Endothelial cell of umbilical vein (primary cell): ENCODE data around the gene HS3ST3A1. TPM values are rescaled to one million over a fixed set of nuclear protein-coding genes. Genes with fewer than 3 reads are reported as not detected.

Experiments used
- BruUV-seq: library from RNA; stranded (reverse); fragments of 400-500 nt; replicated peaks from 2 replicates; lab custom pipeline; 2021; lab: Mats Ljungman, UMichigan
- CTCF ChIA-PET: fragments of 300-600, 350-600 bp; sonication (Branson Sonifier 250); formaldehyde crosslinking; loops from one replicate; lab custom pipeline; 2021; ENCODE audit warnings: antibody characterized with exemption, inconsistent platforms; lab: Charles Lee
- POLR2A ChIA-PET: fragments of 300-600, 350-600 bp; sonication (Branson Sonifier 250); formaldehyde crosslinking; loops from one replicate; lab custom pipeline; 2021; ENCODE audit warnings: antibody characterized with exemption, inconsistent platforms; lab: Charles Lee
- DNase-seq: peaks from one replicate; pipeline ENCODE4 v3.0.0-alpha.2; 2011; ENCODE audit warnings: low read depth, low spot score
- FAIRE-seq: peaks from 2 replicates; lab custom pipeline; 2011; peaks lifted over from hg19 to GRCh38; lab: Jason Lieb, UNC
- H2AFZ ChIP-seq: 2 replicates; pipeline ENCODE4 v1.6.0; 2012; ENCODE audit warnings: low read depth, low read length, control low read depth, inconsistent platforms
- H3K27ac ChIP-seq: 2 replicates; pipeline ENCODE4 v1.5.1; 2011; ENCODE audit warnings: low read depth, mild to moderate bottlenecking, control low read depth, low read length, moderate library complexity; ENCODE audit not compliant: insufficient read depth
- H3K27me3 ChIP-seq, 2 experiments: 2 replicates each; pipeline versions ENCODE4 v1.6.0 to v1.6.1; 2011; ENCODE audit warnings: low read length in 2 of 2, mixed read lengths in 1 of 2; ENCODE audit not compliant: control insufficient read depth in 2 of 2, insufficient read depth in 2 of 2
- H3K36me3 ChIP-seq, 2 experiments: 2 replicates in 1 of 2; 3 replicates in 1 of 2; pipeline ENCODE4 v1.5.1; 2011; ENCODE audit warnings: low read length in 2 of 2, mild to moderate bottlenecking in 1 of 2, moderate library complexity in 1 of 2; ENCODE audit not compliant: control insufficient read depth in 2 of 2, insufficient read depth in 2 of 2; ENCODE audit errors: extremely low read depth in 1 of 2
- H3K4me1 ChIP-seq: 3 replicates; pipeline ENCODE4 v1.5.1; 2011; ENCODE audit warnings: mild to moderate bottlenecking, low read length; ENCODE audit not compliant: control insufficient read depth, insufficient read depth; ENCODE audit errors: extremely low read depth
- H3K4me2 ChIP-seq: 2 replicates; pipeline ENCODE4 v1.6.1; 2011; ENCODE audit warnings: low read length, control low read depth, mixed read lengths; ENCODE audit not compliant: insufficient read depth
- H3K4me3 ChIP-seq, 3 experiments: fragments of 200-600 bp in 1 of 3; sonication (generic), shearing (Covaris generic) in 1 of 3; replicated peaks in 1 of 3; 2 replicates each; pipeline ENCODE4 v1.5.1; 2011 to 2016; ENCODE audit warnings: control low read depth in 3 of 3, low read length in 3 of 3, mild to moderate bottlenecking in 2 of 3, inconsistent platforms in 1 of 3, low read depth in 1 of 3, moderate library complexity in 1 of 3; ENCODE audit not compliant: insufficient read depth in 1 of 3
- H3K79me2 ChIP-seq: 2 replicates; pipeline ENCODE4 v1.6.0; 2012; ENCODE audit warnings: low read length, inconsistent platforms; ENCODE audit not compliant: control insufficient read depth, insufficient read depth
- H3K9ac ChIP-seq: replicated peaks from 2 replicates; pipeline ENCODE3; 2011; ENCODE audit warnings: low read length, control low read depth; ENCODE audit not compliant: insufficient read depth; ENCODE audit errors: extremely low read depth
- H3K9me1 ChIP-seq: replicated peaks from 3 replicates; pipeline ENCODE4 v1.6.0; 2011; ENCODE audit warnings: mild to moderate bottlenecking, low read length; ENCODE audit not compliant: control insufficient read depth, insufficient read depth; ENCODE audit errors: extremely low read depth
- H3K9me3 ChIP-seq: replicated peaks from 2 replicates; pipeline ENCODE4 v1.5.1; 2012; ENCODE audit warnings: low read length, inconsistent platforms; ENCODE audit not compliant: control insufficient read depth, insufficient read depth
- H4K20me1 ChIP-seq: replicated peaks from 2 replicates; pipeline ENCODE3; 2011; ENCODE audit warnings: mild to moderate bottlenecking, low read length; ENCODE audit not compliant: control insufficient read depth, insufficient read depth; ENCODE audit errors: extremely low read depth
- EZH2 ChIP-seq: IDR thresholded peaks from 2 replicates; pipeline ENCODE4 v1.6.1; 2012; ENCODE audit warnings: borderline replicate concordance, low read depth, mild to moderate bottlenecking, moderate library complexity, low read length, inconsistent platforms; ENCODE audit not compliant: severe bottlenecking
- FOS ChIP-seq: IDR thresholded peaks from 2 replicates; pipeline ENCODE4 v1.6.1; 2011; ENCODE audit warnings: mild to moderate bottlenecking, low read length, moderate library complexity, borderline replicate concordance; ENCODE audit not compliant: insufficient read depth
- GATA2 ChIP-seq: IDR thresholded peaks from 2 replicates; pipeline ENCODE4 v1.7.0; 2011; ENCODE audit warnings: low read depth, mild to moderate bottlenecking, moderate library complexity, mixed read lengths, low read length; ENCODE audit not compliant: insufficient read length, insufficient read depth
- JUN ChIP-seq: IDR thresholded peaks from 2 replicates; pipeline ENCODE4 v1.6.1; 2011; ENCODE audit warnings: borderline replicate concordance, low read depth; ENCODE audit not compliant: insufficient read length, insufficient read depth
- MYC ChIP-seq: IDR thresholded peaks from one replicate; pipeline ENCODE4 v1.6.1; 2011; ENCODE audit warnings: mild to moderate bottlenecking, low read depth, low read length
- POLR2A ChIP-seq: IDR thresholded peaks from 2 replicates; pipeline ENCODE4 v1.6.1; 2012; ENCODE audit warnings: low read depth, mild to moderate bottlenecking, control low read depth, low read length
- POLR2AphosphoS5 ChIP-seq: IDR thresholded peaks from 2 replicates; pipeline ENCODE4 v1.6.1; 2012; ENCODE audit warnings: low read depth, mild to moderate bottlenecking, control low read depth, low read length, moderate library complexity; ENCODE audit not compliant: insufficient read depth
- dilution Hi-C: fragments of 300-500 bp; cut with MboI; formaldehyde crosslinking; loops from one replicate; pipeline ENCODE4 v1.15.0; 2019; ENCODE audit warnings: low sequenced_read_pairs; ENCODE audit not compliant: extremely low pct_ligation_motif_present
- intact Hi-C: fragments of 100-400 bp; cut with micrococcal nuclease; formaldehyde crosslinking; loops from one replicate; pipeline ENCODE4 v1.10.0; 2022
- polyA plus RNA-seq, 4 experiments: library from polyadenylated mRNA; depleted of rRNA in 3 of 4; stranded (reverse) in 3 of 4; unstranded in 1 of 4; fragments of >200 nt; gene quantifications; 2 replicates each; pipeline versions ENCODE4 v1.2.1 to v1.2.3, GENCODE V29; 2011 to 2012; ENCODE audit warnings: missing spikeins in 1 of 4
- total RNA-seq: library from RNA; stranded (reverse); gene quantifications from 2 replicates; pipeline ENCODE4 v1.2.3, GENCODE V29; 2021
- TF ChIP-seq, protein P1 (sequence below): IDR thresholded peaks from 2 replicates; pipeline ENCODE4 v1.6.1; 2011; ENCODE audit not compliant: insufficient read depth, insufficient read length
- TF ChIP-seq, protein P2 (sequence below), 2 donors: IDR thresholded peaks; 1 replicate in 1 of 2; 2 replicates in 1 of 2; pipeline ENCODE4 v1.5.1; 2011; ENCODE audit warnings: low read length in 2 of 2, mild to moderate bottlenecking in 2 of 2, moderate library complexity in 2 of 2, control low read depth in 1 of 2, inconsistent platforms in 1 of 2, low read depth in 1 of 2; ENCODE audit not compliant: insufficient read depth in 1 of 2; ENCODE audit errors: extremely low read depth in 1 of 2

Gene HS3ST3A1
- total and polyA plus RNA-seq, 2 donors (not counting 3 experiments of a cell fraction or from before 2014, with no cell fraction given), result not detected

DNA sequence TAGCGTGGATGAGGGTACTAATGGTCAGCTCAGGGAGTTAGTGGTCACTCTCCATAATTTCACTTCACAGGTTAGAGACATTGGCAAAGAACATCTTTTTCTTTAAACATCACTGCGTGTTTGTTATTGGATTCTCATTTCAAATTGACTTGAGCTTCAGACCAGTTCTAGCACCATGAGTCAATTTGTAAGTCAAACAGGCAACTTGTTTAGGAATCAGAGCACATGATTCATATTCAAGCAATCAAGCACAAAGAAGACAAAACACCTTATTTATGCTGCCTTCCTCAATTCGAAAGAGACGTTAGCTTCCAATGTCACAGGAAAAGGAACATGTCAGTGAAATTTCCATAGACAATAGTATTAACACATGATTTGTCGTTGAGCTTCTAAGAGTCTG is 62.3 kb downstream of the HS3ST3A1 start:
- H3K4me1 ChIP-seq, result no peaks in the 10 kb centered on the region
- intact Hi-C loops, result no loop called here
- no peak overlapping the region for H3K27ac ChIP-seq

DNA sequence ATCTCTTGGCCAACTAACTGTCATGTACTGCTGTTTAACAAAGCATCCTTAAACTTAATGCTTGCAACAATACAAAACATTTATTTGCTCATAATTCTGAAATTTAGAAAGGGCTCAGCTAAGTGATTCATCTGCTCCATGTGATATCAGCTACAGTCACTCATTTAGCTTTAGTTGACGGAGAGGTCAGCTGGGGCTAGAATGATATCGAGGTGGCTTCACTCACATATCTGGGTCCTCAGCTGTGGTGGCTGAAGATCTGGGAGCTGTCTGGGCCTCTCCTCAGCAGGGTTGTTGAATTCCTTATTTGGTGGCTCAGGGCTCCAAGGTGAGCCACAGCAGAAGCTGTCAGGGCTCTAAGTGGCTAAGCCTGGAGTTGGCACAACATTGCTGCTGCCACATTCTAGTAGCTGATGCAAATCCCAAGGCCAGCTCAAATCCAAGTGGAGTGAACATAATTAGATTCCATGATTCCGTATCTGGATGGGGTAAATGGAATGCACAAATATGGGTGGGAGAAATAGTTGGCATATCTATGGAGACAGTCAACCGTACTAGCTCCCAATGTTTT is 62.8 kb downstream of the HS3ST3A1 start:
- no peaks in the 10 kb centered on the region for H3K9me3 ChIP-seq
- intact Hi-C loops (no loop called here), dilution Hi-C loops (no loop called here)
- H4K20me1 ChIP-seq, result no peaks in the 10 kb centered on the region
- DNase-seq (no peak), FAIRE-seq (no peak)
- no TSS peak for BruUV-seq
- no peak overlapping the region for H3K4me3 ChIP-seq
- H3K27ac ChIP-seq, result no peak overlapping the region
- no peaks in the 10 kb centered on the region for H3K27me3 ChIP-seq
- ChIA-PET POLR2A (no interaction called here), CTCF (no interaction called here)
- H3K9ac ChIP-seq, result no peak overlapping the region
- no peaks in the 10 kb centered on the region for H3K36me3 ChIP-seq
- H3K9me1 ChIP-seq, result no peaks in the 10 kb centered on the region
- no peaks in the 10 kb centered on the region for H3K4me1 ChIP-seq
- TF ChIP-seq JUN (no peak), GATA2 (no peak), FOS (no peak), EZH2 (no peak), MYC (no peak), POLR2AphosphoS5 (no peak), POLR2A (no peak)
- TF ChIP-seq, protein P1, sequence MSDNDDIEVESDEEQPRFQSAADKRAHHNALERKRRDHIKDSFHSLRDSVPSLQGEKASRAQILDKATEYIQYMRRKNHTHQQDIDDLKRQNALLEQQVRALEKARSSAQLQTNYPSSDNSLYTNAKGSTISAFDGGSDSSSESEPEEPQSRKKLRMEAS, result no peak
- TF ChIP-seq, protein P2, sequence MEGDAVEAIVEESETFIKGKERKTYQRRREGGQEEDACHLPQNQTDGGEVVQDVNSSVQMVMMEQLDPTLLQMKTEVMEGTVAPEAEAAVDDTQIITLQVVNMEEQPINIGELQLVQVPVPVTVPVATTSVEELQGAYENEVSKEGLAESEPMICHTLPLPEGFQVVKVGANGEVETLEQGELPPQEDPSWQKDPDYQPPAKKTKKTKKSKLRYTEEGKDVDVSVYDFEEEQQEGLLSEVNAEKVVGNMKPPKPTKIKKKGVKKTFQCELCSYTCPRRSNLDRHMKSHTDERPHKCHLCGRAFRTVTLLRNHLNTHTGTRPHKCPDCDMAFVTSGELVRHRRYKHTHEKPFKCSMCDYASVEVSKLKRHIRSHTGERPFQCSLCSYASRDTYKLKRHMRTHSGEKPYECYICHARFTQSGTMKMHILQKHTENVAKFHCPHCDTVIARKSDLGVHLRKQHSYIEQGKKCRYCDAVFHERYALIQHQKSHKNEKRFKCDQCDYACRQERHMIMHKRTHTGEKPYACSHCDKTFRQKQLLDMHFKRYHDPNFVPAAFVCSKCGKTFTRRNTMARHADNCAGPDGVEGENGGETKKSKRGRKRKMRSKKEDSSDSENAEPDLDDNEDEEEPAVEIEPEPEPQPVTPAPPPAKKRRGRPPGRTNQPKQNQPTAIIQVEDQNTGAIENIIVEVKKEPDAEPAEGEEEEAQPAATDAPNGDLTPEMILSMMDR (IDR thresholded peaks at IDR 0.05; ENCODE audit: extremely low read depth in 1 of 2, insufficient read depth in 1 of 2, low read depth in 1 of 2, low read length in 2 of 2), result no peak
- no peak overlapping the region for H3K4me2 ChIP-seq
- H3K79me2 ChIP-seq, result no peaks in the 10 kb centered on the region
- no peak overlapping the region for H2AFZ ChIP-seq

More for the DNA sequence above, 62.3 kb downstream of the HS3ST3A1 start:
- FAIRE-seq, result no peak
- no peaks in the 10 kb centered on the region for H3K27me3 ChIP-seq
- CTCF ChIA-PET, result no interaction called here
- BruUV-seq, result no TSS peak
- no peaks in the 10 kb centered on the region for H3K79me2 ChIP-seq
- POLR2A ChIA-PET, result no interaction called here
- H3K9me3 ChIP-seq, result no peaks in the 10 kb centered on the region
- H3K4me3 ChIP-seq, result no peak overlapping the region
- H3K9ac ChIP-seq, result no peak overlapping the region
- DNase-seq, result no peak
- H3K4me2 ChIP-seq, result no peak overlapping the region
- dilution Hi-C loops, result no loop called here
- no peaks in the 10 kb centered on the region for H3K9me1 ChIP-seq
- H4K20me1 ChIP-seq, result no peaks in the 10 kb centered on the region
- H2AFZ ChIP-seq, result no peak overlapping the region
- TF ChIP-seq EZH2, result no peak
- no peaks in the 10 kb centered on the region for H3K36me3 ChIP-seq
